Right hindlimb (tissue), 1 donor: ENCODE measurements around the gene CASP9.
"Not testable (repeated sequence)": the region's sequence is repeated elsewhere in the genome, so short reads cannot be mapped to it uniquely, and the experiment has no call there.

Experiments used
- DNase-seq: peaks from one replicate; pipeline ENCODE4 v3.0.0-alpha.2; 2018

The CASP9 gene

GRCh38 chr1:15493869-15494390 is 30.1 kb downstream of the CASP9 start:
- no peak for DNase-seq

DNA sequence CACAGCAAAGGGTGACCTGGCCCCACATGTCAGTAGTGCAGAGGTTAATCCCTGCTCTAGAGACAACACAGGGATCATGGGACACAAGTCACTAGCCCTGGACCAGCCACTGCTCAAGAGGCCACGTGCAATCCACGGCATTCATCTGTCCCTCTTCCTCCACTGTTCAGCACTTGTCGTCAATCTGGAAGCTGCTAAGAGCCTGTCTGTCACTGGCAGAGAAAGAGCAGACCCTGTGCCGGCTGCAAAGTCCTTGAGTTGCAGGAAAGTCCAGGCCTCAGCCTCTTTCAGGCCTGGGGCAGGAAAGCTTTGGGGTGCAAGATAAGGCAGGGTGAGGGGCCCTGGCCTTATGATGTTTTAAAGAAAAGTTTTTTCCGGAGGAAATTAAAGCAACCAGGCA is 31.4 kb downstream of the CASP9 start:
- DNase-seq = no peak

DNA sequence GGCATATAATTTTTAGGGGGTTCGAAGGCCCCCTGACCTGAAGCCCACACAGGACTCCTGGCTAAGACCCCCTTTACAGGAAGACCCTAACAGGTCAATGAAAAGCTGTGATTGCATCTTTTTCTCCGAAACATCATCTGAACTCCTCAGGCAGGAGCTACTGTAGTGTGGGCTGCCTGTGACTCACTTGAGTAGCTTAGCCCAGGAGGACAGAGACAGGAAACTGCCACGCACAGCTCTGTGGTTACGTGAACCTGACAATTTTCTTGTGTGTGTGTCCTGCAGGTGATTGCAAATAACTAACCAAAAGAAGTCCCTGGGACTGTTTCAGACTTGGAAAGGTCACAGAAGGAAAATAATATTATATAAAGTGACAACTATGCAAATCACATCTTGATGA is 33.0 kb downstream of the CASP9 start:
- DNase-seq = not testable (repeated sequence)

DNA sequence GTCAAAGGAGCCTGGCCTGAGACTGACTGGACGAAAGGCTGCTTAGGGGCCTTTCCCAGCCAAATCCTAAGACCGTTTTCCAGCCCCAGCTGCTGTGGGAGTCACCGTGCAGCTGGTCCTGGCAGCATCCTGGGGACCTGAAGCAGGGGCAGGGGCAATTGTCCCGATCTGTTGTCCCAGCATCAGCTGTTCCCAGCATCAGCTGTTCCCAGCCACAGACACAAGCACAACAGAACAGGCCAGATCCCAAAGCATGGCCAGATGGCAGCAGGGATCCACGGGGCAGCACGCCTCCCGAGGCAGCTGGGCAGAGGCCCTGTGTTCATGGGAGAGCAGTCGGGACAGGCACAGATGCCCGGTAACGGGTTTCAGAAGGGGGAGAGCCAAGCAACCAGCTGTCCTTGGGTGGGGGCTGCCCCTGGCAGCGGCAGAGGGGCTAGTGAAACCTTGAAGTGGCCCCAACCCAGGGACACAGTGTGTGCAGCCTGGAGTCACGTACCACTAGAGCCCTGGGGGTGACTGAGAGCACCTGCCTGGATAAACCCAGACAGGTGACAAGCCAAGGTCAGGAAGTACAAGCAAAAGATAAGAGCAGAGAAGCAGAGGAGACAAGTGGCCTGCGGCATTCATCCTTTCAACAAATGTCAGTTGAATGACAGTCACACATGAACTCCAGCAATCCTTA is 34.8 kb downstream of the CASP9 start:
- peak; percentile 91 for DNase-seq

GRCh38 chr1:15488371-15488770 is 35.6 kb downstream of the CASP9 start:
- DNase-seq = no peak

GRCh38 chr1:15486844-15487610 is 37.0 kb downstream of the CASP9 start:
- DNase-seq = not testable (repeated sequence)

DNA sequence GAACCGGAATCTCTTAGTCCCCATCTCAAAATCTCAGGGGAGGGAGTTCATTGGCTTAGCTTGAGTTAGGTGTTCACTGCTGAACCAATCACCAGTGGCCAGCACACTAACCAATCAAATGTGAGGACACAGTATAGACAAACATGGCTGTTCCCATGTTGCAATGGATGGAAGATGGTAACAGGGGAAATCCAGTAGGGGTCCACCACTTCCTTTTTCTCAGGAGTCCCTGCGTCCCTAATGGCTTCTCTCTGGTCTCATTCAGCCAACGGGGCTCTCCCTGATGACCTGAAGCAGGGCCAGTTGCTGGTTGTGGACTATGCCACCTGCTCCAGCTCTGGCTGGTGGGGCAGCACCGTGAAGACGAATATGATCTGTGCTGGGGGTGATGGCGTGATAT is 38.4 kb downstream of the CASP9 start:
- no peak for DNase-seq

- DNase-seq = not testable (repeated sequence)
Observed at GRCh38 chr1:15484443-15484842, 39.6 kb downstream of the CASP9 start.

GRCh38 chr1:15483971-15484370 is 40.0 kb downstream of the CASP9 start:
- no peak for DNase-seq

DNA sequence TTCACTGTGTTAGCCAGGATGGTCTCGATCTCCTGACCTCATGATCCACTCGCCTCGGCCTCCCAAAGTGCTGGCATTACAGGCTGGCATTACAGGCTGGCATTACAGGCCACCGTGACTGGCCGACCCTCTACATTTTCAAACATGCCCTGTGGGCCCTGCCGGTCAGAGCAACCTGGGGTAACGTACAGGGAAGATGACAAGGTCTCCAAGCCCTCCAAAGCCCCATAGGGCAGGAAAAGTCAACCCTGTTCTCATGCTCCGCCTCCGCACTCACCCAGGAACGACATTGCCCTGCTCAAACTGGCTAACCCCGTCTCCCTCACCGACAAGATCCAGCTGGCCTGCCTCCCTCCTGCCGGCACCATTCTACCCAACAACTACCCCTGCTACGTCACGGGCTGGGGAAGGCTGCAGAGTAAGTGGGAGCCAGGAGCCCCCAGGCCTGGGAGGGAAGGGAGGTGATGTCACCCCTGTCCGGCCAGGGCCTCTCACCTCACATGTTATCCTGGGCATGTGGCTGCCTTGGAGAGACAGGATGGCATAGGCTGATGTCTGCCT is 41.0 kb downstream of the CASP9 start:
- DNase-seq = not testable (repeated sequence)

DNA sequence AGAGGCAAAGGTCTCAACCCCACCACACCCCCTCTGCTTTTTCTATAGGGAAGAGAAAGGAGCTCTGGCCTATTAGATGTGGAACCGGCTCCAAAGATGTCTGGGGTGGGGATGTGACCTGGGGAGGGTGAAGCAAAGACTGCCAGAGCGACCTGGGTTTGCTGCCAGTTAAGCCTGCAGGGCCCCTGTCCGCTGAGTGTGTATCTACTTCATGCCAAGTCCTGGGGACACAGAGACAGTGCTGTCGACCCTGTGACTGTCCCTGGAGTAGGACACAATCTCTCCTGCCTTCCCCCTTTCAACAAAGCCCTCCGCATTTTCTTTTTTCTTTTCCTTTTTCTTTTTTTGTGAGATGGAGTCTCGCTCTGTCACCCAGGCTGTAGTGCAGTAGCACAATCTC is 41.6 kb downstream of the CASP9 start:
- not testable (repeated sequence) for DNase-seq

- DNase-seq = no peak
Observed at GRCh38 chr1:15479654-15480347, 44.2 kb downstream of the CASP9 start.

- no peak for DNase-seq
Observed at GRCh38 chr1:15477646-15478212, 46.3 kb downstream of the CASP9 start.

DNA sequence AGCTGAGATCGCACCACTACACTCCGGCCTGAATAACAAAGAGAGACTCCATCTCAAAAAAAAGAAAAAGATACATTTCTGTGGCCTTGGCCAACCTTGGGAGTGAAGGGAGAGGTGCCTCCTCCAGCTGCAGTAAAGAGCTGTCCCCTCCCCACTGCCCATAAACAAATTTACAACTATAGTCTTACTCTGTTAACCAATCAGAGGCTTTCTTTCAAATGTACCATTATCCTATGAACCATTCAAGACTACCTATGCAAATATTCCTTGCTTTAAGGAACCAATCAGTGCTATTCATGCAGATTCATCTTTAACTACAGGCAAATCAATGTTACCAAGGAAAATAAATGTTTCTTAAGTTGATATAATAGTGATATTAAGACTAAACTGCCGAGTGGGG is 47.1 kb downstream of the CASP9 start:
- no peak for DNase-seq

- DNase-seq = no peak
Observed at GRCh38 chr1:15475752-15476314, 48.2 kb downstream of the CASP9 start, which contains the start of gene CELA2B. TSS of gene CELA2B (plus strand) at chr1:15476104. CDS start at chr1:15476126, 22 bp downstream.

GRCh38 chr1:15472587-15472986 is 51.4 kb downstream of the CASP9 start:
- DNase-seq = no peak

GRCh38 chr1:15471723-15472122 is 52.3 kb downstream of the CASP9 start:
- not testable (repeated sequence) for DNase-seq

DNA sequence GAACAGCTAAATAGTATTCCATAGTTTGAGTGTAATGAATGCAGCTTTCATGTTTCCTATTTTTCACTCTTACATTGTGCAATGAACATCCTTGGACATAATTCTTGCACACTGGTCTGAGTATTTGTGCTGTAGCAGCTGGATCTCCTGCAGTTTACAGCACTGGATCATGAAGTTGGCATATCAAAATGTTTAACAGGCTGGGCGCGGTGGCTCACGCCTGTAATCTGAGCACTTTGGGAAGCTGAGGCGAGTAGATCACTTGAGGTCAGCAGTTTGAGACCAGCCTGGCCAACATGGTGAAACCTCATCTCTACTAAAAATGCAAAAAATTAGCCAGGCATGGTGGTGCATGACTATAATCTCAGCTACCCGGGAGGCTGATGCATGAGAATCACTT is 52.9 kb downstream of the CASP9 start:
- DNase-seq = not testable (repeated sequence)

DNA sequence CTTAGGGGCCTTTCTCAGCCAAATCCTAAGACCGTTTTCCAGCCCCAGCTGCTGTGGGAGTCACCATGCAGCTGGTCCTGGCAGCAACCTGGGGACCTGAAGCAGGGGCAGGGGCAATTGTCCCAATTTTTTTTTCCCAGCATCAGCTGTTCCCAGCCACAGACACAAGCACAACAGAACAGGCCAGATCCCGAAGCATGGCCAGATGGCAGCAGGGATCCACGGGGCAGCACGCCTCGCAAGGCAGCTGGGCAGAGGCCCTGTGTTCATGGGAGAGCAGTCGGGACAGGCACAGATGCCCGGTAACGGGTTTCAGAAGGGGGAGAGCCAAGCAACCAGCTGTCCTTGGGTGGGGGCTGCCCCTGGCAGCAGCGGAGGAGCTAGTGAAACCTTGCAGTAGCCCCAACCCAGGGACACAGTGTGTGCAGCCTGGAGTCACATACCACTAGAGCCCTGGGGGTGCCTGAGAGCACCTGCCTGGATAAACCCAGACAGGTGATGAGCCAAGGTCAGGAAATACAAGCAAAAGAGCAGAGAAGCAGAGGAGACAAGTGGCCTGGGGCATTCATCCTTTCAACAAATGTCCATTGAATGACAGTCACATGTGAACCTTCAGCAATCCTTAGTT is 54.1 kb downstream of the CASP9 start:
- DNase-seq = peak; percentile 88

- no peak for DNase-seq
Observed at GRCh38 chr1:15469361-15469760, 54.7 kb downstream of the CASP9 start.

DNA sequence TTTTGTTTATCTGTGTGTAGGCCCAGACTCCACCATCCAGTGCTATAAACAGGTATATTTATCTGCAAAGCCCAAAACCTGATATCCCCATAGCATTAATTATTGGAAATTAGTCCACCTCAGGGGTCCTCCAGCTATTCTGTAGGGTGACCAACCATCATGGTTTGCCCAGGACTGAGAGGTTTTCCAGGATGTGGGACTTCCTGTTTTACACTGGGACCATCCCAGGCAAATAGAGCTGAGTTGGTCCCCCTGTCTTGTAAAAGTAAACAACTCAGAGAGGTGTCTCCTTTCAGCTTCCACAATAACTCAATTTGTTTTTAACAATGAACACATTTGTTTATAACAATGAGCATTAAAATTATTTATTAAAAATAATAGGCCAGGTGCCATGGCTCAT is 55.9 kb downstream of the CASP9 start:
- no peak for DNase-seq
